GM19324 (cell line): ENCODE data around the gene TRIP13.
"Not testable (repeated sequence)": the region's sequence is repeated elsewhere in the genome, so short reads cannot be mapped to it uniquely, and the experiment has no call there.

ENCODE experiments used
- ATAC-seq: cut with Tn5 transposase; IDR thresholded peaks from one replicate; pipeline ENCODE4 v1.9.1; 2021; ENCODE audit warnings: mild to moderate bottlenecking, moderate library complexity; ENCODE audit not compliant: unreplicated experiment, low FRiP score

The TRIP13 gene

GRCh38 chr5:892394-893136 lies at the start of gene TRIP13, which contains the start of gene BRD9:
TSS of gene TRIP13 (plus strand) at chr5:892884. CDS start at chr5:892999, 115 bp downstream.
TSS of gene BRD9 (minus strand) at chr5:892801. CDS start at chr5:892657, 144 bp downstream.
- ATAC-seq: peak; percentile 93

GRCh38 chr5:843371-843770 lies 49.3 kb upstream of the TRIP13 start:
- not testable (repeated sequence) for ATAC-seq

- ATAC-seq: not testable (repeated sequence)
Observed at GRCh38 chr5:843926-844325, 48.8 kb upstream of the TRIP13 start.

- not testable (repeated sequence) for ATAC-seq
Observed at GRCh38 chr5:844426-844825, 48.3 kb upstream of the TRIP13 start.

GRCh38 chr5:845031-845675 lies 47.5 kb upstream of the TRIP13 start:
- ATAC-seq: not testable (repeated sequence)

- not testable (repeated sequence) for ATAC-seq
Observed at GRCh38 chr5:845676-846601, 46.7 kb upstream of the TRIP13 start.

- not testable (repeated sequence) for ATAC-seq
Observed at GRCh38 chr5:846602-847091, 46.0 kb upstream of the TRIP13 start.

- ATAC-seq: not testable (repeated sequence)
Observed at GRCh38 chr5:847212-847611, 45.5 kb upstream of the TRIP13 start.

- ATAC-seq: not testable (repeated sequence)
Observed at GRCh38 chr5:847736-848135, 44.9 kb upstream of the TRIP13 start.

- no peak for ATAC-seq
Observed at GRCh38 chr5:848671-849111, 44.0 kb upstream of the TRIP13 start.

GRCh38 chr5:849651-850301 lies 42.9 kb upstream of the TRIP13 start:
- ATAC-seq: no peak

- ATAC-seq: no peak
Observed at GRCh38 chr5:850511-851006, 42.1 kb upstream of the TRIP13 start, which contains the start of gene ZDHHC11. TSS of gene ZDHHC11 (minus strand) at chr5:850986. CDS start at chr5:850602, 384 bp downstream.

- ATAC-seq: no peak
Observed at GRCh38 chr5:851076-851475, 41.6 kb upstream of the TRIP13 start.

- no peak for ATAC-seq
Observed at GRCh38 chr5:851553-851952, 41.1 kb upstream of the TRIP13 start.

GRCh38 chr5:852018-852417 lies 40.7 kb upstream of the TRIP13 start:
- no peak for ATAC-seq

- no peak for ATAC-seq
Observed at GRCh38 chr5:852431-853401, 40.0 kb upstream of the TRIP13 start.

- ATAC-seq: not testable (repeated sequence)
Observed at GRCh38 chr5:853416-854090, 39.1 kb upstream of the TRIP13 start.

GRCh38 chr5:854217-854616 lies 38.5 kb upstream of the TRIP13 start:
- no peak for ATAC-seq
